GM04503 (cell line): Measurements from ENCODE around the gene JMJD7.
A peak's percentile ranks its signal among the peaks of the same experiment; 100 is the strongest.

Source experiments
- DNase-seq: peaks from one replicate; pipeline ENCODE4 v3.0.0-alpha.2; 2012; ENCODE audit warnings: low read depth

The JMJD7 gene

DNA sequence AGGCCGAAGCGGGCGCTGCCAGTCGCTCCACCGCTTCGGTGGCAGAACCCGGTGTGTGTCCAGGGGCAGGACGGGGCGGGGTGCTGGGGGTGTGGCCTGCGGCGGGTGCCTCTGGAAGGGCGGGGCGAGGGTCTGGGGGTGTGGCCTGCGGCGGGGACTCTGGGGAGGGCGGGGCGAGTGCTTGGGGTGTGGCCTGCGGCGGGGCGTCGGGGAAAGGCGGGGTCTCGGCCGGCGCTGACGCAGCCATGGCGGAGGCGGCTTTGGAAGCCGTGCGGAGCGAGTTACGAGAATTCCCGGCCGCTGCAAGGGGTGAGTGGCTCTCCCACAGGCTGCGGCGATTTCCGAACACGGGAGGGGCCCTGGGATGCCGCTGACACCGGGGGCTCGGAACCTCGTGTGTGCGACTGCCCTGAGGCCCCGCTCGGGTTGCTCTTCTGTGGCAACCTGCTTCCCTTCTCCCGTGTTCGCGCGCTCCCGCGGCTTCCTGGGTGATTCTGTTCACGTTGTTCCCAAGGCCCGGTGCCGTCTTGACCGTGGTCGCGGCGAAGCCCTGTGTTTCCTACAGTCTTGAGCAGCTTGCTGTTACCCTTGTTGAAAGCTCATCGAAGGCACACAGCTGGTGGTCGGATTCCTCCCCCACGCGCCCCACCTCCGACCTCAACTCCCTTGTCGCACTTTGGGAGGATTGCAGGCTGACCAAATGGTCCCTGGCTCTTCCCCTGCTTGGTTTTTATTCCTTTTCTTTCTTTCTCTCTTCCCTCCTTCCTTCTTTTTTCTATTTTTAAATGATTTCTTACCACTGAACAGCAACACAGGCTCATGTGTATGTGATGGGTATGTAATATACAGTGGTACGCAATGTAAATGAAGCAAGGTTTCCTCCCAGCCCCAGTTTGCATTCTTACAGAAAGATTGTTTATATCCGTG lies at the start of gene JMJD7:
TSS of gene JMJD7 (plus strand) at position 213 of the 927 bp plus-strand sequence. CDS start at position 246, 33 bp downstream.
- peak; percentile 21 for DNase-seq

DNA sequence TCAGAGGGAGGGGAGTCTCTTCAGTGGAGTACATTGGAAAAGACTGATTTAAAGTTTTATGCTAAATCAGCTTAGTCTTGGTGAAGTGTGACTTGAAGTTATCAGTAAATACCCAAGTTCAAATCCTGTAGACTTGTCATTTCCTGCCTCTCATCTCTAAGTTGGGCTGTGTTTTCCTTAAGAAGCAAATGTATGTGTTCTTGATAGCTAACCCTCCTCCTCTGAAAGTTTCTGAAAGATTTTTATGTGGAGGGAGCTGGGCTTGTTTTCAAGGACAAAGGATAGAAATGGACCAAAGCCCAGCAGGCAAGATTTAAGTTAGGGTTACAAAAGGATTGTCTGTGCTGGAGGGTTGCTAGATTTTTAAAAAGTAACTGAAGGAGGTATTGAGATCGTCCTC lies 49.4 kb upstream of the JMJD7 start:
- DNase-seq = no peak

DNA sequence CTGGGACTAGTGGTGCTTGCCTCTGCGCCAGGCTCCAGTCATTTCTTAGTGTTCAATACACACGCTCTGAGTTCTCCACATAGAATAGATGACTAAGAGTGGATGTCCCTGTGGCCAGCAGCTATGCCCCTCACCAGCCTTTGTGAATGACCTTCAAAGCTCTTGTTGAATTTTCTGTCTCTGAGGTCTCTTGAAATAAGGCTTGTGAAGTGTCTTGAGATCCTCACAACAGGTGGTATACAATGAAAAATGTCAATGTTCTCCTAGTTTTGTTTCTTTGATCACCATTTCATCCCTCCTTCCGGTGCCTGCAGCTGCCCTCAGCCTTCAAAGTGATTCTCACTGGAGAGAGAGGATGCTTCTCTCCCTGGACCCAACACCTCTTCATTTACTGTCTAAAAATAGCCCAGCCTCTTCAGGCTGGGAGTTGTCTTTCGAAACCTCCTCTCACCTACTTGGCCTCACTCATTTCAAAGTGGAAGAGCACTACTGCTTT lies 48.2 kb upstream of the JMJD7 start:
- no peak for DNase-seq

DNA sequence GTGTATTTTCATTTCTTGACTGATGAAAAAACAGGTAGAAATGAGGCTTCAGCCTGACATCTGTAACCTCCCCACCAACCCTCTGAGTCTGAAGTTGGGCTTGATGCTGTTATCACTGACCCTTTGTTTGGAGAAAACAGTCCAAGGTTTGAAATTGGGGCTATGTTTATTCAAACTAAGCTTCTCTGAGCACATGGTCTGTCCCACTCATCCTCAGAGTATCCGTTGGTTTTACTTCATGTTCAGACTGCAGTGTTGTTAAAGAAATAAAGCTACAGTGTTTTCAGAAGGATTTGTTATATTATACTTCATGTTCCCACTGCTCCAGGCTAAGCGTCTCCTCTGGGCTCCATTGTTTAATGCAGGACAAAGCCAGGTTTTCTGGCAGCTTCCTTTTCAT lies 47.6 kb upstream of the JMJD7 start:
- no peak for DNase-seq

DNA sequence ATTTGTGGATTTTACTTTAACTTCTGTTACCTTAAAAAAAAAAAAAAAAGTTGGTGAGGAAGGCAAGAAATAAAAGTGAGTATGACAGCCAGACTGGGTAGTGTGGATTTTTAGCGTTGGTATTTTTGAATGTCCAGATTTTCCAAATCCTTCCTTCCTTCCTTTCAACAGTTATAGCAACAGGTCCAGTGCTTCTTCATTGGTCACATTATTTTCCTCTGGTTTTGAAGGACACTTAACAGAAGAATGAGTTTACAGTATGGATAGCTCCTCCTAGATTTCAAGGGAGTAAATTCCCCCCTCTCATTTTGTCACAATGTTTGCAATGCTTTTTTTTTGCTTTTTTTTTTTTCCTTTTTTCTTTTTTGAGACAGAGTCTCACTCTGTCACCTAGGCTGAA lies 47.2 kb upstream of the JMJD7 start:
- no peak for DNase-seq

DNA sequence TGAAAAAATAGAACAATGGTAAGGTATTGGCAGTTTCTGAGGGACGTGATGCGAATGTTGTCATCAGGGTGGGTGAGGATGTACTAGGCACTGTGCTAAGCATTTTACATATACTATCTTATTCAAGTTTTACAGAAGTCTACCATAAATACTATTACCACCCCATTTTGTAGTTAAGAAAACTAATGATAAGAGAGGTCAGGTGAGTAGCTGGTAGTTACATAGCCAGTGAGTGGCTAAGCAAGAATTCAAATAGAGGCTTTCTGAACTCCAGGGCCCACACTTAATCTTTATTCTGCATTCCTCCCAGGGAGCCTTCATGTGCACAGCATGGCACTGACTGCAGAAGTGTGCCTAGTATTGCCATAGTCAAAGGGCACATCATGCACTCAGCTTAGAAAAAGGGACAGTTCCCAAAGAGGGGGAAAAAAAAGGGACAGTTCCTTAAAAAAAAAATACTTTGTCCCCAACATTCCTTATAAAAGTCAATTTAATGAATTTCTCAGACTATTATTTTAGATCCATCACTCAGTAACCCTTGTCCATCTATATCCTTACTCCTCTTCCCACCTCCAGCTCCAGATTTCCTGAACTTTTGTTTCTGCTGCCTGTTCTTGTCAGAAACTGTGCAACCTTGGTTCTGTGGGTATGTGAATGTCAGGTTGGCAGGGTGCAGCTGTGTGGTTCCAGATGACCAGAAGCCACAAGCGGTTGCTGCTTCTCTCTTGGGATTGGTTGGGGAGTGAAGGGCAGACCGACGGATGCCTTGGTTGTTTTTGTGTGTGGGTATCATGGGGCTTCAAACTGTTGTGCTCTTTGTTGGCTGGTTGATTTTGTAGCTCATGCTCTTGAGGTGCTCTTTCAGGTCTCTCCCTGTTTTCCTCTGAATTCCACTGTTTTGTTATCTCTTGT lies 45.3 kb upstream of the JMJD7 start:
- no peak for DNase-seq

DNA sequence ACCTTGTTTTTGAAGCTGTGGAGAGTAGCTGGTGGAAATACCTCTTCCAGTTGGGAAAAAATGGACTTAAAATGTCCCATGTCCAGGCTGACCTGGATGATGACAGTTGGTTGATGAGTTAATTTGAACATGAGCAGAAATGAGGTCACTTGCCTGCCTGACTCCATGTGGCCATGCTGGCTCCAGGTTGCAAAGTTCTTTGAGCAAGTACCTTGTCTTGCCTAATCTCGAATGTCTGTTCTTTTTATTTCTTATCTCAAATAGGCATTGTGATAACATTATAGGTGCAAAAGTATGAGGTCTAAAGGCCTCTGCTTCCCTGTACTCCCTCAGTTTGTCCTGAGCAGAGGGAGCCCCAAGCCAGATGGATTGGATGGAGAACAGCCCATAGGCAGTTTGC lies 44.6 kb upstream of the JMJD7 start:
- DNase-seq = no peak

DNA sequence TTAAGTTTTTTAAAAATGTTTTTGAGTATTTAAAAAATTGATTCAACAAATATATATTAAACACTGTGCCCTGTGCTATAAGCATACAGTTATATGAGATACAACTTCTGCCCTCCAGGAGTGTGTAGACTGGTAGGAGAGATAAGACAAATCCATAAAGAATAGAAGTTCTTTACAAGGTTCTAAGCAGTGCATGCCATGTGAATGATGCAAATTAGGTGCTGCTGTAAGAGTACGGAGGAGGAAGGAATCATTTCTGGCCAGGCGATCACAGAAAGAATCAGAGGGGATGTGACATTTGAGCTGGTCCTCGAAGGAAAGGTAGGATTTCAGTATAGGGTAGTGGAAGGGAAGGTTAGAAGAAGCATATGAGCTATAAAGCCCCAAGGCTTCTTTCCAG lies 39.6 kb upstream of the JMJD7 start:
- DNase-seq = no peak

DNA sequence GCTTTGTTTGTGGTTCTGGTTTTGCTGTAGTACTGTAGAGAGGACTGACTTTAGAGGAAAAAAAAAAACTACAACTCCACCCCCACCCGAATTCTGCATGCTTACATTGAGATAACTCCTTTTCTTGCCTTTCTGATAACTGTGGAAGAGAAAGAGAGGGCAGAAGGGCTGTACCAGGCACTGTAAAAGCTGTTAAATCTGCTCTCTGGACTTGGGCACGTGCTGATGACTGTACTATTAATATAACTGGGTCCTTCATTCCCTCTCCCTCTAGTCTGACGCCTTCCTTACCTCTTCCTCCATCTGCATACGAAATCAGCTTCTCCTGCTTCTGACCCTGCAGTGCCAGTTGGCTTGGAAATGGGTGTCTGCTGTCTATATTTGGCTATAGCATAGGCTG lies 38.7 kb upstream of the JMJD7 start:
- DNase-seq = no peak

DNA sequence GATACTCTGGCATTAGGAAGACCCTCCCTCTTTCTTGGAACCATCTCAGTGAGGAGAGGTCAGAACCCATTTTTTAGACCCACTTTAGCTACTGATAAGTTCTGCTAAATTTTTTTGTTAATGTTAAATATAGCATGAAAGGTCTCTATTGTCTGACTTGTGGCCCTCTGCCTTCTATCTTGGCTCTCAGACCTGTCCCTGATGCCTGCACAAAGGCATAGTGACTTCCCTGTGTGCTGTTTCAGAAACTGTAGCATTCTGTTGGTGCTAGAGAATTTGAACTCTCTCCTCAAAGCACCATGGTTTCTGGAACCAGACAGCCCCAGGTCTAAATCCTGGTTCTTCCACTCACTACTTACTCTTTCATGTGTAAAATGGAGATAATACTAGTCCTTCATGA lies 38.2 kb upstream of the JMJD7 start:
- DNase-seq = no peak

DNA sequence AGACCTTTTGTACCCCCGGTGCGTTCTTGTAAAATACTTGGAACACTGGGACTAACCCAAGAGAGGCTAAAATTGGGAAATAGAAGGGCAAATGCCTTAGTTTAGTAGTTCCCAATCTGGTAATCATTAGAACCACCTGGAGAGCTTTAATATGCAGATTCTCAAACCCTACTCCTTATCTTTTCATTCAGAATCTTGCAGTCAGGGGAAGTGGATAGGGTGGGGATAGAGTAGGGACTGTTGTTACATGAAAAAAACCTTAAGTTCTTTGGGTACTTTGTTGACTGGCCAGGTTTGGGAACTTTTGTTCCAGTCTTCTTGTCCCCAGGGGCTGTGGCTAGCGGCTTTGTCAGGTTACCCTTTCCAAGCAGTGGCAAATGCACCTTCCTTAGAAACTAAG lies 37.7 kb upstream of the JMJD7 start:
- no peak for DNase-seq

DNA sequence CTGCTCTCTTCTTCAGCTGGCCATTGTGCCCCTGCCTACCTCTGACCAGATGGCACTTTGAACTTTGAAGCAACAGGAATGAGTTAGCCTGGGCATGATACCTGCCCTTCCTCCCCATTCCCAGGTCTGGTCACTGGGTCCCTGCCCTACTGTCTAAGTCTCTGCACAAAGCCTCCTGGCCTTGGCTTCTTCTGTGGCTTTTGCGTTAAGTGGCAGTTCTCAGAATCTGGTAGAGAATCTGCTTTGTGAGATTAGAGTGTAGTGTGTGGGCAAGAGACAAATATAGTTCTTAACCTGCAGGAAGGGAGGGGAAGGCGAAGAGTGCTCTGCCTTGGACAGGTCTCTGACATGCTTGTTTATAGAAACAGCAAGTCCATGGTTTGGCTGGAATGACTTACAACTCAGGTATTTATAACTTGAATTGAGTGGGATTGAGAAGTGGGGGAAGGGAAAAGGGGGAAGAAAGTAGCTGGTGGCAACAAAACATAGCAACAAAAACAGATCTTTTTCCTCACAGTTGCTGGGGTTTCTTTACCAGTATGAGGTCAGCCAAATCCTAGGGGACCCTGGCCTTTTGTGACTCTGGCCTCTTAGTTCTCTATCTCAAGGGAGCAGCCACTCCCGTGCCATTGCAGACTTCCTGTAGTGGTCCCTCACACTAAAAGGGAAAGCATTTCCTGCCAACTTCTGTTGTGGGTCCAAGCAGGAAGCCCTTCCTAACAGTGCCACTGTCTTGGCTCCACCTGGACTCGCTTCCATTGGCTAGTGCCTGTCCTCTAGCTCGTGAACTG lies 36.9 kb upstream of the JMJD7 start:
- DNase-seq = peak; percentile 37

DNA sequence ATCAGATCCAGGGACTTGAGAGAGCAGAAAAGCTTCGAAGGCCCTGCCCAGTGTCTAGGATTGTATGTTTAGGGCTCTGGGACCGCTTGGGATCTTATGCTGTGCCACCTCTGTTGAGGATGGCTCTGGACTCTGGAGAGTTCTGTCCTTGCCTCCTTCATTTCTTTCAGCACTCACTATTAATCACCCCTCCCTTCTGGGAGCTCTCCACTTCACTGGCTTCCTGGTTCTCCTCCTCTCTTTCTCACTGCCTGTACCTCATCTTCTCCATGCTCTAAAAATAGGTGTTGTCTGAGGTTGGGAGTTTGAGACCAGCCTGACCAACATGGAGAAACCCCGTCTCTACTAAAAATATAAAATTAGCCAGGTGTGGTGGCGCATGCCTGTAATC lies 36.4 kb upstream of the JMJD7 start:
- no peak for DNase-seq

DNA sequence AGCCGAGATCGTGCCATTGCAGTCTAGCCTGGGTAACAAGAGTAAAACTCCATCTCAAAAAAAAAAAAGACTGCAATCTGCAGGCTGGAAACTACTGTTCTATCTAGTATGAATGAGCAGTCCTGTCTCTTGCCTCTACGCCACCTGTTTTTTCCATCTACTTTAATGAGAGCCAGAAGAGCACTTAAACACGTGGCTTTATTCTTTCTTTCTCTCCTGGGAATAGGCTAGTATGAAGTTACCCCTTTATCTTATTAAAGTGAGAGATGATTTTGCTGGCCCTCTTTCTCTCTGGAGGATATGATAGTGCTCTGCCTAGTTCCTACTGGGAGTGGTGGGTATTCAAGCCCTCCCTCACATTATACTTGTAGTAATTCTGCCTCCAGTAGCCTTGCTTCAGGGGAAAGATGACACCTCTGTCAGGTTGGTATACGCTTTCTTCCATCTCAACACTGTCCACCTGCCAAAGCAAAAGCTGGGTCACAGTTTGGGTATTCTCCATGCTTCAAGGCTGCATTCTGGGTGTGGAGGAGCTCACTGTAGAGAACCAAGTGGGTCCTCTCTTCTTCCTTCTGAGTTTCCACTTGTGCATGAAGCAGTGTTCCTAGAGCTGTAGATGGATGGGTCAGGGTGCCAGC lies 35.8 kb upstream of the JMJD7 start:
- no peak for DNase-seq

DNA sequence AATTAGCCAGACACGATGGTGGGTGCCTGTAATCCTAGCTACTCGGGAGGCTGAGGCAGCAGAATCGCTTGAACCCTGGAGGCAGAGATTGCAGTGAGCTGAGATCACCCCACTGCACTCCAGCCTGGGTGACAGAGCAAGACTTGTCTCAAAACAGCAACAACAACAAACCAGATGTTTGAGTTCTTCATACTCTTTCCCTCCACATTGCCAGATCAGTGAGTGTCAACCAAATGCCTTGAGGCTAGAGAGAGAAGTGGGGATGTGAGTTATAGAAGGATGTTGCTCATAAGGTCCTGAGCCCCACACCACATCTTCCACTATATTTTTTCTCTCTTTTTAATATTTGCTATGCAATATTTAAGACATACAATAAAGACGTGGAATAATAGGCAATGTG lies 33.8 kb upstream of the JMJD7 start:
- DNase-seq = peak; percentile 50

DNA sequence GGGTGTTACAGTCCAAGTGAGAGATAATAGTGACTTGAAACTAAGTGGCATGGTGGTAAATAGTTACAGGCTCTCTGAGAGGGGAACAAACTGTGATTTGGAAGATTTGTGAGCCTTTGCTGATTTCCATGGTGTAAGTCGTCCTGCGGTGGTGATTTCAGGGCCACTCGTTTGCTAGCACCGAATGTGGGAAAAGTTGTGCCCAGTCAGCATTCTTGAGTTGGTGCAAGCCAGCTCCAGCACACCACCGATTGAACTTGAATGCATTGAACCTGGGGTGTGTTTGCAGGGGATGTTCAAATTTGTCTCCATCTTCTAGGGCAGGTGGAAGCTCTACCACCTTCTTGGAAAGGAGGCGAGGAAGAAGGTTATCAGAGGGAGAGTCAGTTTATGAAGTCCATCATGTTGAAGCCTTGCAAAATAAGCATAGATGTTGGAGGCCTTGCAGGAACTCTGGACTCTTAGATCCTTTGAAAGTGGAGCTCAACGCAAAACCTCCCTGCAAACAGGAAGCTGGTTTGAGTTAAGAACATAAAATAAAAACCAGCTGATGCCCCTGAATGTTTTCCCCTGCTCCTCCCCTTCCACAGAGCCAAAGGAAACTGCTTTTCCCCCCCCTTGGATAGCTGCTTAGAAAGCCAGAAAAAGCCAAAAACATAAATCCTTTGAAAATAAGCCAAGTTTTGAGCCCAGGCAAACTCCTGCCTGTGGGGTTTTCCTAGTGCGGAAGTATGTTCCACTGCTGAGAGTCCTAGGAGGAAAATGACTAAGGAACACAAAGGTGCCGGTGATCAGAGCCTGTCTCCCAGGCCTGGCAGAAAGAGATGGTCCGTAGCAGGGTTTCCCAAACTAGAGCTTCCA lies 31.7 kb upstream of the JMJD7 start:
- peak; percentile 58 for DNase-seq

DNA sequence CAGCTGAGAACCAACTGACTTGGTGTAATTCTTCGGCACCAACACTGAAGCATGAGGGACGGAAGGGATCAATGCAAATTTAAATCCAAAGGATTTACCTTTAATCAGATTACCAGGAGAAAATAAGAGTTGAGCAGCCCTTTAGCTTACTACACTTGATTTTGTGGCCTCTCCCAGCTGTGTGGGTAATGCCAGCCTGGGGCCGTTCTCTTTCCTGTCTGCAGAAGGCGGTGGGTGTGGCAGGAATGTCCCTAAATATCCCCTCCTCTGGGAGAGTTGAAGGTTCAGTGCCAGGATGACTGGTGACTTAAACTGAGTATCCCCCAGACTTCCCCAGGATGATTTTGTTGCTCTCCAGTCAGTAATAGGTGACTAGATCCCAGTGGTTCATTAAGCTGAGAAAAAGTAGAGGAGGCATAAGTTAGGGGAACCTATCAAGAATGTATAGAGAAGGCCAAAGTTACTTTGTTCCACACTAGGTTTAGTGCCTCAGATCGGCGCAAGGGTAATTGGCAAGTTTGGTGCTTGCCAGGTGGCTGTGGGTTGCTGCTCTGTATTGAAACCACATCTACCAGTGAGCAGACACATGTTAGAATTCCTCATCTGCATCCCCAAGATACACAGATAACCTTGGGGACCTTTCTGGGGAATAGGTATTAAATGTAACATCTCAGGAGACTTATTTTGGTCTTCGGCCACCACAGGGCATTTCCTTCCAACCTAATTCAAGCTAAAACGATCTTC lies 30.5 kb upstream of the JMJD7 start:
- DNase-seq = no peak

DNA sequence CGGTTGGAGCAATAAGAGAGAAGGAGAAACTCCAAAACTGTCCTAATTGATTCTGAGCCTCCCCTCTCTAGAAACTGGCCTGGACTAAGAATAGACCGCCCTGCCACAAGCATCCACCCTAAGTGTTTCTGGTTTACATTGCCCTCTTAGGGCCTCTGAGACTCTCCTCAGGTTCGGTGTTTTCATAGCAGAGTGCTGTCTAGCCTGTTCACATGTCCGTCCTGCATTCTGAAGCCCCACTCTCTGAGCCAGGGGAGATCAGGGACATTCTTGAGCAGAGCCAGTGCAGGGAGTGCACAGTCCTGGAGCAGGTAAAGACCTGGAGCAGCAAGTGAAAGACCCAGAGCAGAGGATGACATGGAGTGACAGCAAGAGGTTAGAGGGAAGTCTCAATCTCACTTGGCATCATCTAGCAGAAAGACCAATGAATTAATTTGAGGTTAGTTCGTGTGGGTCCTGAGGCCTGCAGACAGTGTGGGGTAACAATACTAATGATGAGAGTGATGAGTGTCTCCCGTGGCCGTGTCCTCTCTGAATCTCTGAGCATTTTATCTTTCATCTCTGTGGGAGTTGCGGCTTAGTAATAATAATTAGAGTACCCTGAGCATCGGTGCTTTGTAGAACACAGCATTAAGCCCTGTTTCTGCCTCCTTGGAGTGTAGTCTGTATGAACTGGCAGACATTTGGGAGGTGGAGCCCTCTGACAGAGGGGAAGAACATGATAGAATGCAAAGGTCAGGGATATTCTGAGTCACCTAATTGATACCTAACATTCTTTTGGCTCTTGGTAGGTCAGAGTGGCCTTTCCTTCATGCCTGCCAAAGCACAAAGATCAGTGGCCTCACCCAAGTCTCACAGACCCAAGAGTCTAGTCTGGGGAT lies 29.0 kb upstream of the JMJD7 start:
- no peak for DNase-seq

DNA sequence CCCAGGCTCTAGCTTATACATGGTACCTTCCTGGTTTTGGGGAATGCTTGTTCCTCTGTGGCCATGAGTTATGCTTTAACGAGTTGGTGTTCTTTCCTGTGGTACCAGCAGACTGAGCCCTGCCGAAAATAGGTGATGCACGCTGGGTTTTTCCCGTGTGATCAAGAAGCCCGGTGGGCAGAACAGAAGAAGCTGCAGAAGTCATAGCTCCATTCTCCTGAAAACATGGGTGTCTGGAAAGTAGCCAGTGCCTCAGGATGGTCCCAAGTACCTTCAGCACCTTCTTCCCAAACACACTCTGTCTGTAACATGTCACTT lies 28.4 kb upstream of the JMJD7 start:
- no peak for DNase-seq
